GM21717 (cell line): ENCODE data around the gene SPC25.
"Not testable (repeated sequence)": the region's sequence is repeated elsewhere in the genome, so short reads cannot be mapped to it uniquely, and the experiment has no call there.

Experiments
- ATAC-seq: cut with Tn5 transposase; IDR thresholded peaks from one replicate; pipeline ENCODE4 v1.9.1; 2021; ENCODE audit warnings: mild to moderate bottlenecking, moderate library complexity; ENCODE audit not compliant: unreplicated experiment

SPC25 gene

GRCh38 chr2:168904358-168904757 lies 14.1 kb upstream of the SPC25 start:
- no peak for ATAC-seq

- no peak for ATAC-seq
These were observed 13.7 kb upstream of the SPC25 start for GRCh38 chr2:168903888-168904287.

- ATAC-seq: no peak
These were observed 10.8 kb upstream of the SPC25 start, which contains the start of gene G6PC2 for GRCh38 chr2:168901003-168901402. Gene G6PC2, plus strand, starts transcription at chr2:168901291. Its CDS starts 41 bp downstream, at chr2:168901332.

GRCh38 chr2:168897449-168897848 lies 7.2 kb upstream of the SPC25 start:
- no peak for ATAC-seq

GRCh38 chr2:168896783-168897182 lies 6.6 kb upstream of the SPC25 start:
- no peak for ATAC-seq

GRCh38 chr2:168895771-168896170 lies 5.5 kb upstream of the SPC25 start:
- no peak for ATAC-seq

GRCh38 chr2:168894720-168895119 lies 4.5 kb upstream of the SPC25 start:
- ATAC-seq: no peak

- no peak for ATAC-seq
These were observed 3.9 kb upstream of the SPC25 start for GRCh38 chr2:168894101-168894500.

GRCh38 chr2:168892327-168892726 lies 2.1 kb upstream of the SPC25 start:
- ATAC-seq: no peak

- ATAC-seq: peak; percentile 4
These were observed 610 bp downstream of the SPC25 start for GRCh38 chr2:168889635-168890005.

GRCh38 chr2:168884975-168885374 lies 5.3 kb downstream of the SPC25 start:
- ATAC-seq: no peak

- ATAC-seq: not testable (repeated sequence)
These were observed 8.1 kb downstream of the SPC25 start for GRCh38 chr2:168882163-168882562.

GRCh38 chr2:168874368-168875054 lies 15.7 kb downstream of the SPC25 start:
- ATAC-seq: no peak

- not testable (repeated sequence) for ATAC-seq
These were observed 19.4 kb downstream of the SPC25 start for GRCh38 chr2:168870824-168871223.

GRCh38 chr2:168870369-168870768 lies 19.9 kb downstream of the SPC25 start:
- not testable (repeated sequence) for ATAC-seq

GRCh38 chr2:168867164-168867563 lies 23.1 kb downstream of the SPC25 start:
- ATAC-seq: not testable (repeated sequence)

- ATAC-seq: no peak
These were observed 32.1 kb downstream of the SPC25 start for GRCh38 chr2:168858146-168858545.

GRCh38 chr2:168855601-168856000 lies 34.6 kb downstream of the SPC25 start:
- no peak for ATAC-seq

- no peak for ATAC-seq
These were observed 35.6 kb downstream of the SPC25 start for GRCh38 chr2:168854651-168855050.

- no peak for ATAC-seq
These were observed 36.8 kb downstream of the SPC25 start for GRCh38 chr2:168853471-168853870.

- ATAC-seq: no peak
These were observed 37.7 kb downstream of the SPC25 start for GRCh38 chr2:168852481-168852880.

- ATAC-seq: no peak
These were observed 38.4 kb downstream of the SPC25 start for GRCh38 chr2:168851674-168852320.

GRCh38 chr2:168850846-168851245 lies 39.4 kb downstream of the SPC25 start:
- ATAC-seq: no peak
